ENCODE measurements around the gene PWWP2B.
A peak's percentile ranks its signal among the peaks of the same experiment; 100 is the strongest.

PWWP2B gene

GRCh38 chr10:132437541-132437950 is 40.5 kb downstream of the PWWP2B start:
- H3K9me3 ChIP-seq (ENCODE audit: control insufficient read depth in 5 of 5, low read length in 5 of 5): peaks cover 0 to 4% (median 0%) of the 10 kb centered on the region in 5 donors
- no peak overlapping the region for H3K4me3 ChIP-seq (ENCODE audit: low read depth in 1 of 5, low read length in 5 of 5)
- H3K27ac ChIP-seq (ENCODE audit: low read depth, low read length): no peak overlapping the region
- H3K9ac ChIP-seq (ENCODE audit: low read length in 5 of 5): no peak overlapping the region
- H3K27me3 ChIP-seq (ENCODE audit: control insufficient read depth in 5 of 5, insufficient read depth in 4 of 5, low read length in 5 of 5): no peaks in the 10 kb centered on the region
- peaks cover 0 to 34% (median 23%) of the 10 kb centered on the region in 5 donors for H3K4me1 ChIP-seq (ENCODE audit: control insufficient read depth in 5 of 5, insufficient read depth in 5 of 5, low read length in 5 of 5)
- H3K36me3 ChIP-seq (ENCODE audit: control insufficient read depth in 5 of 5, insufficient read depth in 5 of 5, low read length in 5 of 5): no peaks in the 10 kb centered on the region

DNA sequence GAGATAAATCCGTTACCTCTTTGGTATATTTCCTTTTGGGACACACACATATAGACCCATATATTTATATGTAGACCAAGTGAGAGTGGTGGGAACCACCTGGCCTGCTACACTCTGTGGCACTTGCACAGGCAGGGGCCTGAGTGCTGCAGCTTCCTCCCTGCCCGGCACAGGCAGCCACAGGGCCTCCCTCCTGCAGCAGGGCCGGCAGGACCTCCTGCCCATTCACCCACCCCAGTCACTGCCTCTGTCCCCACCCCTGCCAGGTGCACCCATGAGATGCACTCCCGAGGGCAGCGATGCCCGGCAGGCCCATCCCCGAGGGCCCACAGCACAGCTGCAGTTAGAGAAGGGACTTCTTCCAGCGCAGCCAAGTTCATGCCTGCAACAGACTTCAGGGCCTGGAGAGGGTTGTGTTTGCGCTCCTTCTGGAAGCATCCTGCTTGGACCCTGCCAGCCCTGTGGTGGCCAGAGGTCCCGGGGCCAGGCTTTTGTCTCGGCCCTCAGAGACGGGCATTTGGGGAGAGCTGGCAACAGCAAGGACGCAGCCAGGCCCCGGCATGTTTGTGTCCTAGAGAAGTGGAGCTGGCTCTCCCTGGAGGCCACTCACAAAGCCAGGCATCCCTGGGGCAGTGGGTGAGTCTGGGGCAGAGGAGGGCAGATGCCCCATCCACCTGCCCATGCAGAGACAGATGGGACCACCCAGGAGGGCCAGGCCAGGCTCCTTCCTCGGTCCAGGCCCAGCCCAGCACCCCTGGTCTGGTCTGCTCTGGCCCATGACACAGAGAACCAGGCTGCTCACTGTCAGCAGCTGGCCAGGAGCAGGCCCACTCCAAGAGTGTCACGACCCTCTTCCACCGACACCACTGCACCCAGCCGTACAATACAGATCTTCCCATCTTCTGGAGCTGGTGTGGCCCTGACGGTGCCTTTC is 41.4 kb downstream of the PWWP2B start:
- H3K9ac ChIP-seq (ENCODE audit: low read length in 5 of 5): peak overlapping the region in 1 of 5 donors; percentile 56
- peaks cover 0 to 4% (median 0%) of the 10 kb centered on the region in 5 donors for H3K9me3 ChIP-seq (ENCODE audit: control insufficient read depth in 5 of 5, low read length in 5 of 5)
- H3K27me3 ChIP-seq (ENCODE audit: control insufficient read depth in 5 of 5, insufficient read depth in 4 of 5, low read length in 5 of 5): no peaks in the 10 kb centered on the region
- no peaks in the 10 kb centered on the region for H3K36me3 ChIP-seq (ENCODE audit: control insufficient read depth in 5 of 5, insufficient read depth in 5 of 5, low read length in 5 of 5)
- H3K4me1 ChIP-seq (ENCODE audit: control insufficient read depth in 5 of 5, insufficient read depth in 5 of 5, low read length in 5 of 5): peaks cover 0 to 34% (median 19%) of the 10 kb centered on the region in 5 donors
- H3K27ac ChIP-seq (ENCODE audit: low read depth, low read length): no peak overlapping the region
- H3K4me3 ChIP-seq (ENCODE audit: low read depth in 1 of 5, low read length in 5 of 5): no peak overlapping the region

DNA sequence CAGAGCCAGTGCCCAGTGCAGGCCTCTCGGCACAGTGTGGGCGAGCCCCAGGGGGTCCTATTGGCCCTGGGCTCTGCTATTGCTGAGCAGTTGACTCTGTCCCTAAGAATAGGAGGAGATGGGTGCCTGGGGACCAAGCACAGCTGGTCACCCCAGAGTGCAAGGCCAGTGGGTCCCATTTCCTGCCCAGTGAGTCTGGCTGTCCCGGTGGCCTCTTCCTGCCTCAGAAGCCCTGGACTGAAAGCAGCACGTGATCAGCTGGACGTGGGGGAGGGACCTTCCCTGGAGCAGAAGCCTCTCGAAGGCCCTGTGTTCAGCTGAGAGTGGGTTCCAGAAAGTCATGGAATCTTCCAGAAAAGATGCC is 42.0 kb downstream of the PWWP2B start:
- no peak overlapping the region for H3K27ac ChIP-seq (ENCODE audit: low read depth, low read length)
- H3K9me3 ChIP-seq (ENCODE audit: control insufficient read depth in 5 of 5, low read length in 5 of 5): peaks cover 0 to 4% (median 0%) of the 10 kb centered on the region in 5 donors
- peak overlapping the region in 1 of 5 donors; percentile 44 for H3K9ac ChIP-seq (ENCODE audit: low read length in 5 of 5)
- no peaks in the 10 kb centered on the region for H3K36me3 ChIP-seq (ENCODE audit: control insufficient read depth in 5 of 5, insufficient read depth in 5 of 5, low read length in 5 of 5)
- no peak overlapping the region for H3K4me3 ChIP-seq (ENCODE audit: low read depth in 1 of 5, low read length in 5 of 5)
- peaks cover 0 to 34% (median 19%) of the 10 kb centered on the region in 5 donors for H3K4me1 ChIP-seq (ENCODE audit: control insufficient read depth in 5 of 5, insufficient read depth in 5 of 5, low read length in 5 of 5)
- H3K27me3 ChIP-seq (ENCODE audit: control insufficient read depth in 5 of 5, insufficient read depth in 4 of 5, low read length in 5 of 5): no peaks in the 10 kb centered on the region

DNA sequence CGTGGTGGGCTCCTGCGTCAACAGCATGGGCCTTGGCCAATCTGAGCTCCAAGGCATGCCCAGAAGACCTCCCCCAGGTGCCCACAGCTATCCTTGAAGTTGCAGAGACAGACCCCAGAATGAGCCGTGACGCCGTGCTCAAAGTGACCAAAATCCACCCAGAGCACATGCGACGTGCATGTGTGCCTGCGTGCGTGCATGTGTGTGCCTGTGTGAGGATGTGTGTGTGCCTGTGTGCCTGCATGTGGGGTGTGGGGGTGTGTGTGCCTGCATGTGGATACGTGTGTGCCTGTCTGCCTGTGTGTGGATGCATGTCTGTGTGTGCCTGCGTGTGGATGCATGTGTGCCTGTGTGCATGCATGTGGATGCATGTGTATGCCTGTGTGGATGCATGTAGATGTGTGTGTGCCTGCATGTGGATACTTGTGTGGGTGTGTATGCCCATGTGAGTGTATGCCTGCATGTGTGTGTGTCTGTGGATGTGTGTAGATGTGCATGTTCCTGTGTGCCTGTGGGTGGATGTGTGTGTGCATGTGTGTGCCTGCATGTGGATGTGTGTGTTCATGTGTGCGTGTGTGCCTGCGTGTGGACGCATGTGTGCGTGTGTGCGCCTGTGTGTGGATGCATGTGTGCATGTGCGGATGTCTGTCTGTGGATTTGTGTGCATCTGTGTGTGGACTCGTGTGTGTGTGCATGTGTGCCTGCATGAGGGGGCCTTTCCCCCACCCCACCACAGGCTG is 42.6 kb downstream of the PWWP2B start:
- no peak overlapping the region for H3K27ac ChIP-seq (ENCODE audit: low read depth, low read length)
- peaks cover 0 to 31% (median 14%) of the 10 kb centered on the region in 5 donors for H3K4me1 ChIP-seq (ENCODE audit: control insufficient read depth in 5 of 5, insufficient read depth in 5 of 5, low read length in 5 of 5)

GRCh38 chr10:132440791-132441565 is 44.0 kb downstream of the PWWP2B start:
- no peaks in the 10 kb centered on the region for H3K36me3 ChIP-seq (ENCODE audit: control insufficient read depth in 5 of 5, insufficient read depth in 5 of 5, low read length in 5 of 5)
- no peak overlapping the region for H3K27ac ChIP-seq (ENCODE audit: low read depth, low read length)
- H3K4me3 ChIP-seq (ENCODE audit: low read depth in 1 of 5, low read length in 5 of 5): no peak overlapping the region
- peaks cover 0 to 36% (median 17%) of the 10 kb centered on the region in 5 donors for H3K4me1 ChIP-seq (ENCODE audit: control insufficient read depth in 5 of 5, insufficient read depth in 5 of 5, low read length in 5 of 5)
- peaks cover 0 to 4% (median 0%) of the 10 kb centered on the region in 5 donors for H3K9me3 ChIP-seq (ENCODE audit: control insufficient read depth in 5 of 5, low read length in 5 of 5)
- H3K9ac ChIP-seq (ENCODE audit: low read length in 5 of 5): no peak overlapping the region
- H3K27me3 ChIP-seq (ENCODE audit: control insufficient read depth in 5 of 5, insufficient read depth in 4 of 5, low read length in 5 of 5): no peaks in the 10 kb centered on the region

More for the DNA sequence above, 42.6 kb downstream of the PWWP2B start:
- no peaks in the 10 kb centered on the region for H3K27me3 ChIP-seq (ENCODE audit: control insufficient read depth in 5 of 5, insufficient read depth in 4 of 5, low read length in 5 of 5)
- H3K4me3 ChIP-seq (ENCODE audit: low read depth in 1 of 5, low read length in 5 of 5): no peak overlapping the region
- peaks cover 0 to 4% (median 0%) of the 10 kb centered on the region in 5 donors for H3K9me3 ChIP-seq (ENCODE audit: control insufficient read depth in 5 of 5, low read length in 5 of 5)
- H3K36me3 ChIP-seq (ENCODE audit: control insufficient read depth in 5 of 5, insufficient read depth in 5 of 5, low read length in 5 of 5): no peaks in the 10 kb centered on the region
- H3K9ac ChIP-seq (ENCODE audit: low read length in 5 of 5): no peak overlapping the region

DNA sequence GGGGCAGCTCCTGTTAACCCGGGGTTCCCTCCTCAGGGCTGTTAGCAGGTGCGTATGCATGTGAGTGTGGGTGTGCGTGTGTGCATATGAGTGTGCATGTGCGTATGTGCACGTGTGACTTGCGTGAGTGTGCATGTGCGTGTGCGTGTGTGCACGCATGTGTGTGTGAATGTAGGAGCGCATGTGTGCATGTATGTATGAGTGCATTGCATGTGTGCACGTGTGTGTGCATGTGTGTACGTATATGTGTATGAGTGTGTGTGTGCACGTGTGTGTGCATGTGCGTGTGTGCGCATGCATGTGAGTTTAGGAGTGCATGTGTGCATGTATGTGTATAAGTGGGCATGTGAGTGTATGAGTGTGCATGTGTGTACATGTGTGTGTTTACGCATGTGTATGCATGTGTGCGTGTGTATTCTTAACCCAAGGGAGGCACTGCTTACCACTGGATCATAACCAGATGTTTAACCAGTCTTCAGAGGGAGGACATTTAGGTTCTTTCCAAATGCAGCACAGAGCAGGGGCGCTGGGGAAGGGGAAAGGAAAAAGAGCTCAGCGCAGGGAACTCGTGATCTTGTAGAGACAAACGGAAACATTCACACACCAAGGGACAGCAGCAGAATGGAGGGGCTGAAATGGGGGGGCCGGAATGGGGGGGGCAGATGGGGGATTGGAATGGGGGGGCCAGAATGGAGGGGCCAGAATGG is 45.0 kb downstream of the PWWP2B start:
- Histone ChIP-seq H3K4me1 (ENCODE audit: control insufficient read depth in 5 of 5, insufficient read depth in 5 of 5, low read length in 5 of 5) (peaks cover 0 to 45% (median 24%) of the 10 kb centered on the region in 5 donors), H3K36me3 (ENCODE audit: control insufficient read depth in 5 of 5, insufficient read depth in 5 of 5, low read length in 5 of 5) (no peaks in the 10 kb centered on the region)

GRCh38 chr10:132442636-132443035 is 45.6 kb downstream of the PWWP2B start:
- Histone ChIP-seq H3K9me3 (ENCODE audit: control insufficient read depth in 5 of 5, low read length in 5 of 5) (peaks cover 0 to 4% (median 0%) of the 10 kb centered on the region in 5 donors), H3K27ac (ENCODE audit: low read depth, low read length) (no peak overlapping the region), H3K36me3 (ENCODE audit: control insufficient read depth in 5 of 5, insufficient read depth in 5 of 5, low read length in 5 of 5) (no peaks in the 10 kb centered on the region), H3K9ac (ENCODE audit: low read length in 5 of 5) (no peak overlapping the region), H3K4me1 (ENCODE audit: control insufficient read depth in 5 of 5, insufficient read depth in 5 of 5, low read length in 5 of 5) (peaks cover 0 to 51% (median 31%) of the 10 kb centered on the region in 5 donors), H3K27me3 (ENCODE audit: control insufficient read depth in 5 of 5, insufficient read depth in 4 of 5, low read length in 5 of 5) (no peaks in the 10 kb centered on the region), H3K4me3 (ENCODE audit: low read depth in 1 of 5, low read length in 5 of 5) (no peak overlapping the region)

More for the DNA sequence above, 45.0 kb downstream of the PWWP2B start:
- H3K27me3 ChIP-seq (ENCODE audit: control insufficient read depth in 5 of 5, insufficient read depth in 4 of 5, low read length in 5 of 5): no peaks in the 10 kb centered on the region
- H3K9me3 ChIP-seq (ENCODE audit: control insufficient read depth in 5 of 5, low read length in 5 of 5): peaks cover 0 to 4% (median 0%) of the 10 kb centered on the region in 5 donors
- H3K9ac ChIP-seq (ENCODE audit: low read length in 5 of 5): no peak overlapping the region
- H3K27ac ChIP-seq (ENCODE audit: low read depth, low read length): no peak overlapping the region
- H3K4me3 ChIP-seq (ENCODE audit: low read depth in 1 of 5, low read length in 5 of 5): no peak overlapping the region

DNA sequence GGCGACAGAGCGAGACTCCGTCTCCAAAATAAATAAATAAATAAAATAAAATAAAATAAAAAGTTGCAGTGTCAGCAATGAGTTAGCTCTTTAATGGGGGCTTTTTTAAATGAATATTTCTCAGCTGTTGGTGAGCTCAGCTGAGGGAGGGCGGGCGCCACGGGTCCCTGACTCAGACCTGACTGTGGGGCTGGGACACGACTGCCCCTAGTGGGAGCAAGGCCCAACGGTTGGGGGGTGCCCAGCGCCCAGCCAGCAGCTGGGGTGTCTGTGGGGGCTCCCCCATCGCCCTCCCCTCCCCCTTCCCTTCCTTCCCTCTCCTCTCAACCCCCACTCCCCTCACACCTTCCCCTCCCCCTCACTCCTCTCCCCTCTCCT is 46.6 kb downstream of the PWWP2B start:
- Histone ChIP-seq H3K9me3 (ENCODE audit: control insufficient read depth in 5 of 5, low read length in 5 of 5) (peaks cover 0 to 4% (median 0%) of the 10 kb centered on the region in 5 donors), H3K27ac (ENCODE audit: low read depth, low read length) (no peak overlapping the region), H3K36me3 (ENCODE audit: control insufficient read depth in 5 of 5, insufficient read depth in 5 of 5, low read length in 5 of 5) (no peaks in the 10 kb centered on the region), H3K27me3 (ENCODE audit: control insufficient read depth in 5 of 5, insufficient read depth in 4 of 5, low read length in 5 of 5) (no peaks in the 10 kb centered on the region), H3K9ac (ENCODE audit: low read length in 5 of 5) (no peak overlapping the region), H3K4me3 (ENCODE audit: low read depth in 1 of 5, low read length in 5 of 5) (no peak overlapping the region), H3K4me1 (ENCODE audit: control insufficient read depth in 5 of 5, insufficient read depth in 5 of 5, low read length in 5 of 5) (peaks cover 0 to 49% (median 33%) of the 10 kb centered on the region in 5 donors)
